ENCODE data around the gene MRGPRF.

DNA sequence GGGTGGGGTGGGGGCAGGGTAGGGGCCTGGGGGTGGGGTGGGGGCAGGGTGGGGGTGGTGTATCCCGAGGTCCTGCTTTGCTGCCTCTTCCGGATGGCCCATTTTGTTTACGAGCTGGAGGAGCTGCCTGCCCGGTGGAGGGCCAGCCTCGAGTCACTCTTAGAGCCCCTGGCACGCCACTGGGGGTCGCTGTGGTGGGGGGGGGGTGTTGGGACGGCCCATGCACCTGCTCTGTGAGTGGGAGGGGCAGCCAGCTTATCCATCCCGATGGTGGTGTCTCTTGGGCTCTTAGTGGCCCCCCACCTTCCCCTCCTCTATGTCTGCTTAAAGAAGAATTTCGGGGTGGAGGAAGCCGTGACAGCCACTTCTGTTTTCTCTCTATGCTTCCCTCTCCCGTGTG, 56.9 kb downstream of the MRGPRF start:
- TF ChIP-seq, protein P1, sequence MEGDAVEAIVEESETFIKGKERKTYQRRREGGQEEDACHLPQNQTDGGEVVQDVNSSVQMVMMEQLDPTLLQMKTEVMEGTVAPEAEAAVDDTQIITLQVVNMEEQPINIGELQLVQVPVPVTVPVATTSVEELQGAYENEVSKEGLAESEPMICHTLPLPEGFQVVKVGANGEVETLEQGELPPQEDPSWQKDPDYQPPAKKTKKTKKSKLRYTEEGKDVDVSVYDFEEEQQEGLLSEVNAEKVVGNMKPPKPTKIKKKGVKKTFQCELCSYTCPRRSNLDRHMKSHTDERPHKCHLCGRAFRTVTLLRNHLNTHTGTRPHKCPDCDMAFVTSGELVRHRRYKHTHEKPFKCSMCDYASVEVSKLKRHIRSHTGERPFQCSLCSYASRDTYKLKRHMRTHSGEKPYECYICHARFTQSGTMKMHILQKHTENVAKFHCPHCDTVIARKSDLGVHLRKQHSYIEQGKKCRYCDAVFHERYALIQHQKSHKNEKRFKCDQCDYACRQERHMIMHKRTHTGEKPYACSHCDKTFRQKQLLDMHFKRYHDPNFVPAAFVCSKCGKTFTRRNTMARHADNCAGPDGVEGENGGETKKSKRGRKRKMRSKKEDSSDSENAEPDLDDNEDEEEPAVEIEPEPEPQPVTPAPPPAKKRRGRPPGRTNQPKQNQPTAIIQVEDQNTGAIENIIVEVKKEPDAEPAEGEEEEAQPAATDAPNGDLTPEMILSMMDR (conservative IDR thresholded peaks at IDR 0.05 in 1 of 2, IDR thresholded peaks at IDR 0.05 in 1 of 2; ENCODE audit: extremely low read depth in 1 of 2, insufficient read depth in 1 of 2, low read depth in 1 of 2, low read length in 2 of 2), result peak in 1 of 2 donors; percentile 17
- no peak for TF ChIP-seq EZH2 (IDR thresholded peaks at IDR 0.05; ENCODE audit: borderline replicate concordance, low read length)
